Fibroblast of skin of back (primary cell): Measurements from ENCODE around the gene THBS4.
"Not testable (repeated sequence)": the region's sequence is repeated elsewhere in the genome, so short reads cannot be mapped to it uniquely, and the experiment has no call there.

Experiments used
- DNase-seq: peaks from one replicate; pipeline ENCODE4 v3.0.0-alpha.2; 2013

Gene THBS4

DNA sequence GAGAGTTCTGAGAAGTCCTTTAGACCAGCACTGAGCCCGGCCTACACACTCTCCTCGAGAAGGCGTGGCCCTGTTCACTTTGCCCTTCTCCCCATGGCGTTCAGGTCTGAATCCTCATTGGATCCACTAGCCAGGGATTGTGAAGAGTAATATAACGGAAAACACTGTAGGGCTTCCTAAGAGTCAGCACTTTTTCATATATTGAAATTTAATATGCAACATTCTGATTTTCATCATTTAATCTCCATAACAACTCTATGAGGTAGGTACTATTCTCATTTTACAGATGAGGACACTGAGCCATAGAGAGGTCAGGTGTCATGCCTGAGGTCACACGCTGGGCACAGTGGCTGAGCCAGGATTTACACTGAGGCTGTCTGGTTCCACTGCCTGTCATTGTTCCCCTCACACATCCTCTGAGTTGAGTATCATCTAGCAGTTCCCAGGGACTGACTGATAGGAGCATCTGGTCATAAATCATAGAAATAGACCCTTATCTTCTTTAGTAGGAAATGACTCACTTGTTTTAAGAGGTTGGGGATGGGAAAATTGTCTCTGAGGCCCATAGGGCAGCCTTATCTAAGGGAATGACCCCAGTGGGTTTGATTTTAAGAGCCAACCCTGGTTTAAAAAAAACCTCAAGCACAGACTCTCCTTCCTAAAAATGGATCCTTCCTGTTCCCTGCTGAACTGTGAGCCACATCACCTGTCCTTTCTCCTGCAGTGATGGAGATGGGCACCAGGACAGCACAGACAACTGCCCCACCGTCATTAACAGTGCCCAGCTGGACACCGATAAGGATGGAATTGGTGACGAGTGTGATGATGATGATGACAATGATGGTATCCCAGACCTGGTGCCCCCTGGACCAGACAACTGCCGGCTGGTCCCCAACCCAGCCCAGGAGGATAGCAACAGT, 41.2 kb downstream of the THBS4 start:
- DNase-seq, result no peak

DNA sequence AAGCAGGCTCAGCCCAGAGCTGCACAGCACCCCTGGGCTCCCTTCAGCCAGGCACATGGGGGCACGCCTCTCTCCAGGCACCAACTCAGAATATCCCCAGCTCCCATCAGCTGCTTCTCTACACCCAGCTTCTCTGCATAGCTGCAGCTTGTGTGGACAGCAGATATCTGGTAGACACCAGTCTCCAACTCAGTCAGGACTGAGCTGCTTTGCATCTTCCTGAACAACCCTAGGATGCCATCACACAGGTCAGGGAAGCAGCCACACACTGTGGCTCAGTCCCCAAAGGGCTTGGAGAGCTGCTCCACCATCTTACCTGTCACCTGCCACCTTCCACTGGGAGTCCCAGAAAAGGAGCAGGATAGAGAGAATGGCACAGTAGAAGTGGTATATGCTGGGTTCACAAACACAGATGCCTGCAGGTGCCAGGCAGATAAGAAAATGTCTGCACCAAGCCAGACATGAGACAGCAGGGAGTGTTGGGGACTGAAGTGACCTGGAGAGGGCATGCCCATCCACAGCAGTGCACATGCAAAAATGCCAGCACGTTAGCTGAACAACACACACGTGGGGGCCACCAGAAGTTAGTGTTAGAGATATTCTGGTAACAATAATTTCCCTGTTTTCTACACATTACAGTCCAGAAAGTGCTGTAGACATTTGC, 42.0 kb downstream of the THBS4 start:
- DNase-seq, result no peak

GRCh38 chr5:80078921-80079320, 43.8 kb downstream of the THBS4 start:
- DNase-seq, result no peak

DNA sequence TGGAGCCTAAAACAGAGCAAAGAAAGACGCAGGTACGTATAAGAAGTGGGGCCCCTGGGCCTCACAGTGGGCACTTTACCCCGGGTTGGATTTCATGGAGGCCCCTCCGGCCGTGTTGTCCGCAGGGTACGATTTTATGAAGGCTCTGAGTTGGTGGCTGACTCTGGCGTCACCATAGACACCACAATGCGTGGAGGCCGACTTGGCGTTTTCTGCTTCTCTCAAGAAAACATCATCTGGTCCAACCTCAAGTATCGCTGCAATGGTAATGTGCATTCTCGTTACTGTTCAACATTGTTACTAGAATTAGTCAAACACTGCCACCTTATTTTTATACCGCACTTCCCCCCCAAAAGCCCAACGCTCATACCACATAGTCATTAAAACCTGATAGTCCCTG, 47.1 kb downstream of the THBS4 start:
- DNase-seq, result no peak

DNA sequence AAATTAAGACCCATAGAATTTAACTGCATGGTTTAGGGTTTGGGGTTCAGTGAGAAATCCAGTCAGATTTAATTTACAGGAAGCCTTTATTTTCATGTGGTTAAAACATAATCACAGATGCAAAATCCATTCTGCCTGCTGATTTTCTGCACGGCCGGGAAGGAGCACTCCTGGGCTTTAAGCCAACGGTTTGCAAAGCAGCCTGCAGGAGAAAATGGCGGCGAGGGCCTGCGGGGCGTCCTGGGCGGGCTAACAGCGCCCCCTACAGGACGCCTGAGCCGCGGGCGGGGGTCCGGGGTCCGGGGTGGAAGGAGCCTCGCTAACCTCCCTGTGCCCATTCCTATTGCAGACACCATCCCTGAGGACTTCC, 47.6 kb downstream of the THBS4 start:
- peak; percentile 74 for DNase-seq

DNA sequence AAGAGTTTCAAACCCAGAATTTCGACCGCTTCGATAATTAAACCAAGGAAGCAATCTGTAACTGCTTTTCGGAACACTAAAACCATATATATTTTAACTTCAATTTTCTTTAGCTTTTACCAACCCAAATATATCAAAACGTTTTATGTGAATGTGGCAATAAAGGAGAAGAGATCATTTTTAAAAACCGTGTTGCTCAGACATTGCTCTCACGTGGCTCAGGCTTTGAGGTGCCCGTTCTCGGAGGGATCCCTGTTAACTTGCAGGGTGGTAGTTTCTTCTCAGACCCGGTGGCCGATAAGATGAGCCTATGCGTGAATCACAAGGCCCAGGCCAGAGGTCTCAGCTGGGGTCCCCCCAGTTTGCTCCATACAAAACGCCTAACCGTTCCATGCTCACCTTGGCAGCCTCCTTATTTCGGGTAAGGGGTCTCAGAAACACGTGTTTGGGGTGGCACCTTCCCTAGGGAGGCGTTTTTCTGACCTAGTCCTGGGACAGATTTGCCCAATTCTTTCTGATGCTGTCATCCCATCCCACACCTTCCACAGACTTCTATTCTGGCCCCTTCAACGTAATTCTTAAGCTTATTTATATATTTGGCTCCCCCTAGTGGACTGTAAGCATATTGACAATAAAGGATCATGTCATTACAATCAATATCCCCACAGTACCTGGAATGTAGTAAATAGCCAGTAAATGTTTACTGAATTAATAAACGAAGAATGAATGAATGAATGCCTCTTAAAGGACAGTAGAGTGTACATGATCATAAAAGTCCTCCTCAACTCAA, 48.1 kb downstream of the THBS4 start:
- DNase-seq, result peak; percentile 75

GRCh38 chr5:80090884-80091166, 55.7 kb downstream of the THBS4 start:
- DNase-seq, result no peak

- DNase-seq, result peak; percentile 63
Observed at GRCh38 chr5:80091792-80092192, 56.6 kb downstream of the THBS4 start.

DNA sequence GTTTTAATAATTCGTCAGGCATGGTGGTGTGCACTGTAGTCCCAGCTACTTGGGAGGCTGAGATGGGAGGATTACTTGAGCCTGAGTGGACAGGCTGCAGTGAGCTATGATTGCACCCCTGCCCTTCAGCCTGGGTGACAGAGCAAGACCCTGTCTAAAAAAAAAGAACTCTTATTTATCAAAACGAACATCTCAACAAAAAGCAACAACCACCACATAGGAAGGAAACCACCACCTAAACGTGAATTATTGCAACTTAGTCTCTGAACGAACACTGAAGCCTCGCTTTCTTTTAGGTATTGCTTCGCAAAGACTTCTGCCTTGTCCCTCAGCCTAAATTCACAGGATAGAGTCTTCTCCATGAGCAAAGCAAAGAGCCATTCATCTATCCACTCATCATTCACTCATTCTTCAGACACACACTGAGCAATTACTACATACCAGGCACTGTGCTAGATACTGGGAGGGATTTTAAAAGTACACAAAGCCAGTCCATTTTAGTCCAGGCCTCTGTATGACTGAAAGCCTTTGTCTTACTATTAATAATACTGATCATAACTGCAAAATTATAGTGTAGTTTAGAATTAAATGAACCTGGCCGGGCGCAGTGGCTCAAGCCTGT, 57.4 kb downstream of the THBS4 start:
- DNase-seq, result no peak

DNA sequence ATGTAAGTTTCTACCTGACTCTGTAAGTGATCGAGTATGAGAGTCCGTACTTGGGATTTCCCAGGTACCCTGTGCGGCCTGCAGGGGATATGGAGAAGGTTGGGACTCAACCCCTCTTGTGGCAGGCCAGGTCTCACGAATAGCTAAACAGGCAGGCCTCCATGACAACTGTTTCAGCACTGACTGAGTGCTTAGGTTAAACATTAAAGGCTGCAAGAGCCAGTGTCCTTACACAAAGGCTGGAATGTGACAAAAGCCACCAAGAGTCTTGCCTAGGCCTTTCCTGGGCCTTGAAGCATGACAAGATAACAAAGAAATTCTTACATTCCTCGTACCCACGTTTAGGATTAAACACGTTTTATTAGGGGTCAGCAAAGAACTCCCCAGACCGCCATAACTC, 58.6 kb downstream of the THBS4 start:
- DNase-seq, result no peak

- no peak for DNase-seq
Observed at GRCh38 chr5:80094236-80094738, 59.1 kb downstream of the THBS4 start.

GRCh38 chr5:80097451-80097850, 62.3 kb downstream of the THBS4 start:
- no peak for DNase-seq

DNA sequence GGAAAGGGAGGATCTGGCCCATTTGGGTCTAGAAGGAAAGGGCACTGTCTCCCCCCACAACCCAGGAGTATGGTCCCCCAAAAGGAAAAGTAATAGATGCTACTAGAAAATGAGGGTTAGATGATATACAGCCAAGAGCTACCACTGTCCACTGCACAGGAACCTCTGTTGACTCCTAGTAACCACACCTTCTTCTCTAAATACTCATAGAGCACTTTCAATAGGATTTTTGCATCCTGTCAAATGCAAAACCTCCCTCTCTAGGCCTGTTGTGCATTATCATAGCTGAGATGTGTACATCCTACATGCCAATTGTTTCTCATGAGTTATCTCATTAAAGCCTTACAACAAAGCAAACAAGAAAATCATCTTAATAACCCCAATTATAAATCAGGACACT, 66.8 kb downstream of the THBS4 start:
- no peak for DNase-seq

DNA sequence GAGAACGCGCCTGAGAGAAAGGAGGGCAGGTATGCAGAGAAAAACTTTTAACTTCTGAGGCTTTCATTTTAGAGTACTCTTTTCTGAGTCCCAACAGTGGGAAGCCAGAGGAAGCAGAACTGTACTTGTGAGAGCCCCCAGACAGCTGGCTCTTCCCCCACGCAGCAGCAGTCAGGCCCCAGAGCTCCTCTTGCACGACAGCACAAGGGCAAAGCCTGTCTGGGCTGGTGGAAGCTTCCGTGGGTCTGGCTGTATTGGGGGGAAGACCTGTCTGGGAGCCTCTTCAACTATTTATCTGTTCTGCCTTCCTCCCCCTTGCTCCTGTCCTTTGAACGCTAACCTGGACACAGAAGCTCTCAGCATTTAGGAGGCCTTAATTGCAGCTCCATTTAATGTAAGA, 68.2 kb downstream of the THBS4 start:
- no peak for DNase-seq

- DNase-seq, result no peak
Observed at GRCh38 chr5:80105698-80106439, 70.7 kb downstream of the THBS4 start.

DNA sequence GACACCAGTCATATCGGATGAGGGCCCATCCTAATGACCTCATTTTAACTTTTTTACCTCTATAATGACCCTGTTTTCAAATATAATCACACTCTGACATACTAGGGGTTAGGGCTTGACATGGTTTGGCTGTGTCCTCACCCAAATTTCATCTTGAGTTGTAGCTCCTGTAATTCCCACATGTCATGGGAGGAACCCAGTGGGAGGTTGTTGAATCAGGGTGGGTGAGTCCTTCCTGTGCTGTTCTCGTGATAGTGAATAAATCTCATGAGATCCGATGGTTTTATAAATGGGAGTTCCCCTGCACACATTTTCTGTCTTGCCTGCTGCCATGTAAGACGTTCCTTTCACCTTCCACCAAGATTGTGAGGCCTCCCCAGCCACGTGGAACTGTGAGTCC, 71.8 kb downstream of the THBS4 start:
- DNase-seq, result no peak

- DNase-seq, result no peak
Observed at GRCh38 chr5:80109646-80110478, 74.7 kb downstream of the THBS4 start.

- DNase-seq, result not testable (repeated sequence)
Observed at GRCh38 chr5:80111376-80111990, 76.3 kb downstream of the THBS4 start.

DNA sequence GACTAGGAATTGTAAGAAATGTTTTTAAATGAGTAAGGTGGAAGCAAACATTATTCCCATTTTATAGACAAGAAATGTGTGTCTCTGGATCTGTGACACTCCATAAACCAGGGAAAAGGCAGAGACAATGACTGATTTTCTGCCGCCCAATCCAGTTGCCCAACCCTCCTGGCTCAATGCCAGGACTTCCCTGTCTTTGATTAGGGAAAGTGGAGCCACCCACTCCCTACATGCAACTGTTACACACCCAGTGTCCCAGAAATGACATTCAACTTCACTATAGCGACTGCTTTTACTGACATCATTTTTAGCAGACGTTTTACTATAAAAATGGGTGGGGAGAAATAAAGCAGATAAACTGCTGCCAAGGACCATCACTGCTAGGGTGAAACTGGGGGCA, 79.7 kb downstream of the THBS4 start:
- DNase-seq, result no peak

- no peak for DNase-seq
Observed at GRCh38 chr5:80116000-80116399, 80.9 kb downstream of the THBS4 start.

DNA sequence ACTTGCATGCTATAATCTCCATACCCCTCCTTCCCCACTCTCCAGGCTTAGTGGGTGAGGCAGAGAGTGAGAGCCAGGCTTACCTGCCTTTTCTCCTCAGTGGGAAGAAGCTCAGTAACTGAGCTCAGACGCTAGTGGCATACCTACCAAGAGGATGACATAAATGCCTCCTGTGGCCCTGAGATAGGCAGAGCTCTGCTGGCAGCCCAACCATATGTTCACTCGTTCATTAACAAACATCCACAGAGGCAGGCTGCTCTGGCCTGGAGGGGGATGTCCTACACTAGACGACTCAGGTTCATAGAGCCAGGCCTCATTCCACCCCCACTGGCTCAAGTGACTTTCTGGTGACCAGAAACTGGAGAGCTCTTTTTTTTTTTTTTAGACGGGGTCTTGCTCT, 81.3 kb downstream of the THBS4 start:
- no peak for DNase-seq
